Naive B cell (primary cell): ENCODE data around the gene FAM229A. TPM values are rescaled to one million over a fixed set of nuclear protein-coding genes. Genes with fewer than 3 reads are reported as not detected.
A peak's percentile ranks its signal among the peaks of the same experiment; 100 is the strongest.

Experiments
- ATAC-seq, 2 donors: fragments of 150-1000 bp; cut with Tn5 transposase; 2 replicates each; pipeline ENCODE4 v1.10.0; 2021; ENCODE audit warnings: low read depth in 2 of 2, mild to moderate bottlenecking in 2 of 2, moderate library complexity in 2 of 2
- DNase-seq: peaks from one replicate; pipeline ENCODE4 v3.0.0; 2022
- H3K27ac Mint-ChIP-seq, 6 donors: one replicate each; pipeline ENCODE4 v1.8.0; 2020 to 2022; ENCODE audit warnings: mild to moderate bottlenecking in 6 of 6, mixed read lengths in 6 of 6, moderate library complexity in 5 of 6, inconsistent platforms in 2 of 6
- H3K27me3 Mint-ChIP-seq, 3 donors: one replicate each; pipeline ENCODE4 v1.8.0; 2021 to 2022; ENCODE audit warnings: mixed read lengths in 3 of 3, mild to moderate bottlenecking in 1 of 3
- H3K36me3 Mint-ChIP-seq, 2 donors: one replicate each; pipeline ENCODE4 v1.8.0; 2020 to 2022; ENCODE audit warnings: mixed read lengths in 2 of 2, inconsistent platforms in 1 of 2, mild to moderate bottlenecking in 1 of 2
- H3K4me1 Mint-ChIP-seq, 3 donors: one replicate each; pipeline ENCODE4 v1.8.0; 2020 to 2022; ENCODE audit warnings: mixed read lengths in 3 of 3, inconsistent platforms in 1 of 3, mild to moderate bottlenecking in 1 of 3, moderate library complexity in 1 of 3
- H3K4me3 Mint-ChIP-seq, 8 donors: one replicate each; pipeline ENCODE4 v1.8.0; 2020 to 2022; ENCODE audit warnings: mild to moderate bottlenecking in 8 of 8, mixed read lengths in 8 of 8, moderate library complexity in 8 of 8, inconsistent platforms in 2 of 8
- H3K9me3 Mint-ChIP-seq, 7 donors: one replicate each; pipeline ENCODE4 v1.8.0; 2020 to 2022; ENCODE audit warnings: mixed read lengths in 7 of 7, mild to moderate bottlenecking in 5 of 7, inconsistent platforms in 2 of 7, moderate library complexity in 1 of 7
- polyA plus RNA-seq, 6 donors: library from polyadenylated mRNA; unstranded; fragments of 300-500 nt; fragmentation: Illumina TruSeq; gene quantifications; one replicate each; pipeline ENCODE4 v1.2.3, GENCODE V29; 2021; ENCODE audit warnings: low read depth in 6 of 6

The FAM229A gene
- polyA plus RNA-seq, 6 donors from 2014 or later: 0.24 to 1.2 (median 0.53) TPM; not detected in 1

DNA sequence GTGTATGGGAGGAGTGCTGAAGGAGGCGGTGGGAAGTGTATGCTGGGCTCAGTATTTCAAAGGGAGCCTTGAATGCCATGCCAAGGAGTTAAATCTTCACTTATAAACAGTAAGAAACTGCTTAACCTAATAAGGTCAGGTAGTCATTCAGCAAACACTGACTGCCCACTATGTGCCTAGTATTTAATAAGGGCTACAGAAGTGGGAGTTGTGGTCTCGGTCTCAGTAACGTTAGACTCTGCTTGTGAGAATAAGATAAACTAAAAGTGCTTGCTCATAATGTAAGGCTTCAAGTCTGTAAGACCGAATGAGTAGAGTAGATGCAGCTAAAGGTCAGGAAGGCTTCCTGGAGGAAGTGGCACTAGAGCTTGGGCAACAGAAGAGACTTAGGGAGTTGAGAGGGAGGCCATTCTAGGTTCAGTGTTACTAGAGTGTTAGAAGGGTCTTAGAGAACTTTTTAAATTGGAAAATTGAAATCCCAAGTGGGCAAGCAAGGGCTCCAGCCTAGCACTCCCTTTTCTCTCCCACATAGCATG lies 32.3 kb downstream of the FAM229A start:
- Mint-ChIP-seq H3K4me1 (peaks cover 29 to 47% (median 31%) of the 10 kb centered on the region in 3 donors), H3K27me3 (no peaks in the 10 kb centered on the region), H3K4me3 (no peak overlapping the region), H3K9me3 (no peaks in the 10 kb centered on the region), H3K27ac (peak overlapping the region in 1 of 6 donors; percentile 75), H3K36me3 (peaks cover 20 to 42% of the 10 kb centered on the region in 2 donors)
- DNase-seq (no peak), ATAC-seq (no peak)

DNA sequence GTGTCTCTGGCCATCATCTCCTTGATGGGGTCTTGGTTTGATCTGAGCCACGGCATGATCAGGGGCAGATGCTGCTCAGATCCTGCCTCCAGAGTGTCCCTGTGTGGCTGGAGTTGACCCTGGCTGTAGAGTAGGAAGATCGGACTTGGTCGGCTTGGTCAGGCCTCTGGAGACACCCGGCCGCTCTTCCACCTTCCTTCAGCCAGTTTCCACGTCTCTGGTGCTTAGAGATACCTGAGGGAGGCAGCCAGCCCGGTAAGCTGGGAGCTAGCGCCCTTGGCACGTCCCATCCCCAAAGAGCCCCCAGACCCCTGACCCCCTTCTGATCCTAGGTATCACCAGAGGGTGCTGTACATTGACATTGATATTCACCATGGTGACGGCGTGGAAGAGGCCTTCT lies 35.1 kb downstream of the FAM229A start:
- DNase-seq: no peak

DNA sequence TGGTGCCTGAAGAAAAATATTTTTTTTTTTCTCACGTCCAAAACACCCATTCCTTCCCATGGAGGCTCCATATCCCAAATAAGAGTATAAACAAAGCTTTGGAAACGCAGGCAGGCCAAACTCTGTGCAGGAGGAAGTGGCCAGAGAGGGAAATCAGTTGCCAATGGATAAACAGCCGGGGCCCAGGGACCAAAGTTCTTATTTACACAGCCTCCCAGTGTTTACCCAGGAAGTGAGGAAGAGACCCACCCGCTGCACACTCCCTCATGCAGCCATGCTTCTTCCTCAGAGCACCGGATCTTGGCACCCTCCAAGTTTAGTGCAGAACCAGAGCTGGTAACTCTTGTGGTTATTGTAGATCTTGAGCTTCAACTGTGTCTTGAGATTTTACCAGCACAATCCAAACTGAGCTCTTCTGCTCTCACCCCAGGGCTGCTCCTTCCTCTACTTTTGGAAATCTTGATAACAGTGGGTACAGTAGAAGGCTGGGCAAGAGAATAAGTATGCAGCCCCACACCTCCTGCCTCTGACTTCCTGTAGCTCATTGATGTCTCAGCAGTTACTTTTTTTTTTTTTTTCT lies 40.5 kb downstream of the FAM229A start:
- peak overlapping the region; percentile 58 to 92 (median 80) for H3K27ac Mint-ChIP-seq
- H3K9me3 Mint-ChIP-seq: no peaks in the 10 kb centered on the region
- DNase-seq: no peak
- peak overlapping the region; percentile 15 to 89 (median 80) for H3K4me3 Mint-ChIP-seq
- peaks cover 33 to 74% (median 47%) of the 10 kb centered on the region in 3 donors for H3K4me1 Mint-ChIP-seq
- no peaks in the 10 kb centered on the region for H3K27me3 Mint-ChIP-seq
- H3K36me3 Mint-ChIP-seq: peaks cover 9 to 10% of the 10 kb centered on the region in 2 donors
- peak; percentile 27 to 41 for ATAC-seq

More for the DNA sequence above, 35.1 kb downstream of the FAM229A start:
- Mint-ChIP-seq H3K9me3 (no peaks in the 10 kb centered on the region), H3K27me3 (no peaks in the 10 kb centered on the region), H3K27ac (peak overlapping the region in 1 of 6 donors; percentile 34), H3K4me3 (no peak overlapping the region), H3K36me3 (peaks cover 22 to 44% of the 10 kb centered on the region in 2 donors), H3K4me1 (peaks cover 22 to 49% (median 26%) of the 10 kb centered on the region in 3 donors)
- ATAC-seq: no peak

DNA sequence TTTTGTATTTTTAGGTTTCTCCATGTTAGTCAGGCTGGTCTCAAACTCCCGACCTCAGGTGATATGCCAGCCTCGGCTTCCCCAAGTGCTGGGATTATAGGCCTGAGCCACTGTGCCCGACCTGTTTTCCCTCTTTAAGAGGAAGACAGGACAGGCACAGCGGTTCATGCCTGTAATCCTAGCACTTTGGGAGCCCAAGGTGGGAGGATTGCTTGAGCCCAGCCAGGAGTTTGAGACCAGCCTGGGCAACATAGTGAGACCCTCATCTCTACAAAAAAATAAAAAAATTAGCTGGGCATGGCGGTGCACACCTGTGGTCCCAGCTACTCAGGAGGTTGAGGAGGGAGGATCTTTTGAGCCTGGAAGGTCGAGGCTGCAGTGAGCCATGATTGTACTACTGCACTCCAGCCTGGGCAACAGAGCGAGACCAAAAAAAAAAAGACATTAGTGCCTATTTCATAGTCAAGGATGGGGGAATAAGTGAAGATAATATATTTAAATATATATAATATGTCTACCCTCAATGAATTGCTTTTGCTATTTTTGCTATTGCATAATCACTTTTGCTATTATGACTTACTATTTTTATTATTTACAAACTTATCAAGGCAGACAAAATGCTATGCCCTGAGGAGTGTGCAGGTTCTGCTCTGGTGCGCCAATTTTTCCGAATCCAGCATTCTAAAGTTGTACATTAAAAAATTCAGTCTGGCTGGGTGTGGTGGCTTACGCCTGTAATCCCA lies 44.0 kb downstream of the FAM229A start:
- Mint-ChIP-seq H3K36me3 (peaks cover 6 to 8% of the 10 kb centered on the region in 2 donors), H3K9me3 (no peaks in the 10 kb centered on the region), H3K4me3 (peak overlapping the region in 5 of 8 donors; percentile 20 to 77 (median 35)), H3K27me3 (no peaks in the 10 kb centered on the region), H3K27ac (peak overlapping the region in 5 of 6 donors; percentile 39 to 89 (median 66)), H3K4me1 (peaks cover 44 to 78% (median 67%) of the 10 kb centered on the region in 3 donors)
- no peak for DNase-seq
- ATAC-seq: no peak

DNA sequence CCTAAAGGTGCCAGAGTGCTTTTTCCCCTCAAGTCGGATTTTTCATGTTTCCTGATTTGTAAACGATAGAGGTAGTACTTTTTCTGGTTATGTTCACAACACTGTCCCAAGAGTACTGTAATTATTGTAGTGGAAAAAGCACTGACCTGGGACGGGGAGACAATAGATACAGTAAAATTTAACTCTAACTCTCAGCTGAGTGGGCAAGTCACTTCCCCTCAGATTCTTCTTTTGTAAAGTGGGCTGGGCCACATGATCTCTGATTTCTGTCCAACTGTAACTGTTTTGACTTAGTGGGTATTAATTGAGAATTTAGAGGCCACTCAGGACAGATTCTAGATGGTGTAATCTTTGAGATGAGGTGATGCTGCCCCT lies 45.4 kb downstream of the FAM229A start:
- Mint-ChIP-seq H3K36me3 (peaks cover 6 to 8% of the 10 kb centered on the region in 2 donors), H3K27me3 (no peaks in the 10 kb centered on the region), H3K9me3 (no peaks in the 10 kb centered on the region), H3K4me1 (peaks cover 35 to 75% (median 63%) of the 10 kb centered on the region in 3 donors), H3K27ac (peak overlapping the region; percentile 84 to 98 (median 92)), H3K4me3 (peak overlapping the region; percentile 28 to 85 (median 74))
- peak; percentile 51 for DNase-seq
- peak; percentile 80 to 87 for ATAC-seq

DNA sequence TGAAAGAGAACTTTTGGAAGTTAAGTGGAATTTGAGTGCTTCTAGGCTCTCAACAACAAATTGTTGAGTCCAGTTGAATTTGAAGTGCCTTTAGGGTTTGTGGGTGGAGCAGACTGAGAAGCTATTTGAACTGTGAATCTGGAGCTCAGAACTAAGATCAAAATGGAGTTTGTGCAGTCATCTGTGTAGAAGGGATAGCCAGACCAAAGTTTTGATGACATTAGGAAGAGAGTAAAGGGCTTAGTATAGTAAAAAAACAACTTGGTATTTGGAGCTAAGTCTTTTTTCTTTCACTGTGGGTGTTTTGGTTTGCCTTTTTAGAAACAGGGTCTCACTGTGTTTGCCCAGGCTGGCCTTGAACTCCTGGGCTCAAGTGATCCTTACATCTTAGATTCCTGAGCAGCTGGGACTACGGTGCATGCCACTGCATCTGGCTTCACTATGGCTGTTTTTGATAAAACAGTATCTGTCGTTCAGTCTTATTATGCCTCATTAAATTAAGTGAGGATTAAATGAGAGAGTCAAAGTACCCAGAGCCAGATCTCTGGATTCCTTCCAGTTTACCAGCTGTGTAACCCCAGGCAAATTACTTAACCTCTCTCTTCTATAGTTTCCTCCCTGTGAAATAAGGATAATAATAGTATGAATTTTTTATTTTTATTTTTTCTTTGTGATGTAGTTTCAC lies 50.4 kb downstream of the FAM229A start:
- ATAC-seq (no peak), DNase-seq (no peak)
- Mint-ChIP-seq H3K4me1 (peaks cover 60 to 85% (median 81%) of the 10 kb centered on the region in 3 donors), H3K36me3 (peaks cover 8 to 13% of the 10 kb centered on the region in 2 donors), H3K27ac (peak overlapping the region in 5 of 6 donors; percentile 2 to 95 (median 40)), H3K9me3 (no peaks in the 10 kb centered on the region), H3K4me3 (peak overlapping the region in 3 of 8 donors; percentile 17 to 54 (median 45)), H3K27me3 (no peaks in the 10 kb centered on the region)

Other genes with a start within 250 kb of the FAM229A start
- gene TXLNA, start 182.8 kb downstream of the FAM229A start, polyA plus RNA-seq: 10 to 100 TPM; 12.0 to 29.8 (median 20.6) TPM
- gene CCDC28B, start 161.9 kb downstream of the FAM229A start, polyA plus RNA-seq: 10 to 100 TPM in 5 of 6 donors, 1 to 10 TPM in 1; 9.1 to 14.5 (median 12.3) TPM
- 1 to 10 TPM in 3 of 6 donors, under 1 TPM in 2, not detected in 1; 0.75 to 2.3 (median 1.4) TPM for gene IQCC, start 156.8 kb downstream of the FAM229A start, polyA plus RNA-seq
- under 1 TPM in 2 of 6 donors, not detected in 4; 0.13 to 0.36 TPM for gene DCDC2B, start 153.4 kb downstream of the FAM229A start, polyA plus RNA-seq
- gene TMEM234, start 140.1 kb downstream of the FAM229A start, polyA plus RNA-seq: 10 to 100 TPM in 4 of 6 donors, 1 to 10 TPM in 1, not detected in 1; 6.8 to 12.0 (median 10.9) TPM
- 100 to 1,000 TPM; 152 to 251 (median 180) TPM for gene EIF3I, start 140.1 kb downstream of the FAM229A start, polyA plus RNA-seq
- gene FAM167B, start 115.3 kb downstream of the FAM229A start, polyA plus RNA-seq: under 1 TPM in 1 of 6 donors, not detected in 5; 0.42 TPM
- gene LCK, start 111.2 kb downstream of the FAM229A start, polyA plus RNA-seq: 100 to 1,000 TPM in 1 of 6 donors, 10 to 100 TPM in 5; 57.7 to 124 (median 61.1) TPM
- gene HDAC1, start 70.4 kb downstream of the FAM229A start, polyA plus RNA-seq: 100 to 1,000 TPM; 179 to 253 (median 204) TPM
- 100 to 1,000 TPM; 171 to 297 (median 207) TPM for gene MARCKSL1, start 26.3 kb downstream of the FAM229A start, polyA plus RNA-seq
- 1 to 10 TPM in 3 of 6 donors, under 1 TPM in 3; 0.30 to 4.8 (median 0.94) TPM for gene TSSK3, start 54 bp upstream of the FAM229A start, polyA plus RNA-seq
- gene BSDC1, start 32.0 kb upstream of the FAM229A start, polyA plus RNA-seq: 10 to 100 TPM; 22.8 to 66.7 (median 44.0) TPM
- gene ZBTB8B, start 102.6 kb upstream of the FAM229A start, polyA plus RNA-seq: not detected
- gene ZBTB8A, start 176.9 kb upstream of the FAM229A start, polyA plus RNA-seq: not detected